A549 (cell line): ENCODE data around the gene PPP1R3D.

Experiments used
- BHLHE40 ChIP-seq: IDR thresholded peaks from 2 replicates; pipeline ENCODE4 v1.6.1; 2012; ENCODE audit warnings: low read depth, low read length, inconsistent platforms
- CBX2 ChIP-seq: fragments of 200-600 bp; sonication (generic); IDR thresholded peaks from 2 replicates; pipeline ENCODE4 v1.6.1; 2016; ENCODE audit warnings: low read depth, mild to moderate bottlenecking, borderline replicate concordance
- CBX8 ChIP-seq: fragments of 200-600 bp; sonication (generic); IDR thresholded peaks from 2 replicates; pipeline ENCODE4 v1.6.1; 2016
- CEBPB ChIP-seq, 2 experiments: fragments of >200 bp in 1 of 2; sonication (Bioruptor Twin) in 1 of 2; formaldehyde crosslinking in 1 of 2; IDR thresholded peaks; 2 replicates each; pipeline ENCODE4 v1.6.1; 2012 to 2016
- CHD4 ChIP-seq: fragments of 200-600 bp; sonication (generic); IDR thresholded peaks from 2 replicates; pipeline ENCODE4 v1.6.1; 2016; ENCODE audit warnings: antibody characterized with exemption, mild to moderate bottlenecking, borderline replicate concordance
- HOXA7 ChIP-seq: fragments of 250-450 bp; sonication (Bioruptor Pico); IDR thresholded peaks from 2 replicates; pipeline ENCODE4 v1.5.0; 2020; ENCODE audit warnings: mild to moderate bottlenecking, moderate library complexity
- JUNB ChIP-seq: fragments of >200 bp; sonication (Bioruptor Twin); formaldehyde crosslinking; IDR thresholded peaks from 2 replicates; pipeline ENCODE4 v1.6.1; 2016
- MAZ ChIP-seq: fragments of 150-350 bp; IDR thresholded peaks from 2 replicates; pipeline ENCODE4 v1.6.1; 2014; ENCODE audit warnings: antibody characterized with exemption, low read depth, low read length, borderline replicate concordance
- POLR2A ChIP-seq: IDR thresholded peaks from 2 replicates; pipeline ENCODE4 v1.6.1; 2012; ENCODE audit warnings: mild to moderate bottlenecking, low read length
- SREBF2 ChIP-seq: fragments of 450-650 bp; IDR thresholded peaks from 2 replicates; pipeline ENCODE4 v1.6.1; 2014; ENCODE audit warnings: mild to moderate bottlenecking, moderate library complexity
- TP53 ChIP-seq: fragments of 250-450 bp; sonication (Bioruptor Pico); IDR thresholded peaks from 2 replicates; pipeline ENCODE4 v1.5.0; 2021; ENCODE audit warnings: mild to moderate bottlenecking, moderate library complexity
- ZFP36 ChIP-seq: fragments of 450-650 bp; IDR thresholded peaks from 2 replicates; pipeline ENCODE4 v1.6.1; 2014; ENCODE audit warnings: borderline replicate concordance; ENCODE audit not compliant: partially characterized antibody
- TF ChIP-seq, protein P1 (sequence below): fragments of >200 bp; sonication (Bioruptor Twin); formaldehyde crosslinking; IDR thresholded peaks from 3 replicates; pipeline ENCODE4 v1.5.1; 2016
- TF ChIP-seq, protein P2 (sequence below): IDR thresholded peaks from 2 replicates; pipeline ENCODE4 v1.6.1; 2012

DNA sequence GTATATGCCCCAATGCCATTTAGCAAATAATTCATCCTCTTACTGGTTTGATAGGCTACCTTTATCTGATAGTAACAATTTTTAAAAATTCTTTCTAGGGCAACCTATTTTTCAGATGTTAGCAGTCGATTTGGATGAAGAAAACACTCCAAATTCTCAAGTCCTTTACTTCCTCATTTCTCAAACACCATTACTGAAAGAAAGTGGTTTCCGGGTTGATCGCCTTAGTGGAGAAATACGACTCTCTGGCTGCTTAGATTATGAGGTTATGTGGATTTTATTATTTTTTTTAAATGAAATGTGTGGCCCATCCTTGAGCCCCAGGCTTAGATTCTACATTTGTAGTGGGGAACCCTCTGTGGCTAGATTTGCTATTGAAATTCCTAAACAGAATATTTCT, 44.4 kb upstream of the PPP1R3D start:
- TF ChIP-seq TP53 (CRISPR knock-in tag), result no peak
- TF ChIP-seq, protein P1, sequence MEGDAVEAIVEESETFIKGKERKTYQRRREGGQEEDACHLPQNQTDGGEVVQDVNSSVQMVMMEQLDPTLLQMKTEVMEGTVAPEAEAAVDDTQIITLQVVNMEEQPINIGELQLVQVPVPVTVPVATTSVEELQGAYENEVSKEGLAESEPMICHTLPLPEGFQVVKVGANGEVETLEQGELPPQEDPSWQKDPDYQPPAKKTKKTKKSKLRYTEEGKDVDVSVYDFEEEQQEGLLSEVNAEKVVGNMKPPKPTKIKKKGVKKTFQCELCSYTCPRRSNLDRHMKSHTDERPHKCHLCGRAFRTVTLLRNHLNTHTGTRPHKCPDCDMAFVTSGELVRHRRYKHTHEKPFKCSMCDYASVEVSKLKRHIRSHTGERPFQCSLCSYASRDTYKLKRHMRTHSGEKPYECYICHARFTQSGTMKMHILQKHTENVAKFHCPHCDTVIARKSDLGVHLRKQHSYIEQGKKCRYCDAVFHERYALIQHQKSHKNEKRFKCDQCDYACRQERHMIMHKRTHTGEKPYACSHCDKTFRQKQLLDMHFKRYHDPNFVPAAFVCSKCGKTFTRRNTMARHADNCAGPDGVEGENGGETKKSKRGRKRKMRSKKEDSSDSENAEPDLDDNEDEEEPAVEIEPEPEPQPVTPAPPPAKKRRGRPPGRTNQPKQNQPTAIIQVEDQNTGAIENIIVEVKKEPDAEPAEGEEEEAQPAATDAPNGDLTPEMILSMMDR, result no peak
- no peak for TF ChIP-seq MAZ
- TF ChIP-seq POLR2A, result no peak
- no peak for TF ChIP-seq ZFP36
- TF ChIP-seq CBX2, result no peak
- TF ChIP-seq HOXA7, result no peak
- no peak for TF ChIP-seq CEBPB (IDR thresholded peaks at IDR 0.05)
- no peak for TF ChIP-seq CBX8
- TF ChIP-seq CHD4, result no peak
- TF ChIP-seq SREBF2, result no peak
- no peak for TF ChIP-seq JUNB
- TF ChIP-seq BHLHE40, result no peak
- TF ChIP-seq, protein P2, sequence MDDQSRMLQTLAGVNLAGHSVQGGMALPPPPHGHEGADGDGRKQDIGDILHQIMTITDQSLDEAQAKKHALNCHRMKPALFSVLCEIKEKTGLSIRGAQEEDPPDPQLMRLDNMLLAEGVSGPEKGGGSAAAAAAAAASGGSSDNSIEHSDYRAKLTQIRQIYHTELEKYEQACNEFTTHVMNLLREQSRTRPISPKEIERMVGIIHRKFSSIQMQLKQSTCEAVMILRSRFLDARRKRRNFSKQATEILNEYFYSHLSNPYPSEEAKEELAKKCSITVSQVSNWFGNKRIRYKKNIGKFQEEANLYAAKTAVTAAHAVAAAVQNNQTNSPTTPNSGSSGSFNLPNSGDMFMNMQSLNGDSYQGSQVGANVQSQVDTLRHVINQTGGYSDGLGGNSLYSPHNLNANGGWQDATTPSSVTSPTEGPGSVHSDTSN, result no peak
